Germinal center (tissue), 1 donor: Measurements from ENCODE around the gene PROSER2.

Experiments
- DNase-seq: peaks from one replicate; pipeline ENCODE4 v3.0.0; 2012; ENCODE audit warnings: mixed read lengths, low spot score

PROSER2 gene

GRCh38 chr10:11909618-11910017 is 86.5 kb downstream of the PROSER2 start:
- no peak for DNase-seq

GRCh38 chr10:11910102-11910501 is 86.9 kb downstream of the PROSER2 start:
- DNase-seq, result no peak

- DNase-seq, result no peak
These were observed 90.0 kb downstream of the PROSER2 start for GRCh38 chr10:11913079-11913641.

- no peak for DNase-seq
These were observed 95.2 kb downstream of the PROSER2 start for GRCh38 chr10:11918384-11918783.

- DNase-seq, result no peak
These were observed 96.1 kb downstream of the PROSER2 start for GRCh38 chr10:11919271-11919670.
